GM12878 (cell line): ENCODE results near the gene SASH1.

Experiments
- ATF7 ChIP-seq: fragments of 450-650 bp; IDR thresholded peaks from 2 replicates; pipeline ENCODE4 v1.6.1; 2016; ENCODE audit warnings: low read depth, mild to moderate bottlenecking
- BCLAF1 ChIP-seq: fragments of 450-650 bp; IDR thresholded peaks from 2 replicates; pipeline ENCODE4 v1.6.1; 2017; ENCODE audit warnings: antibody characterized with exemption, mild to moderate bottlenecking, moderate library complexity
- BHLHE40 ChIP-seq, 2 experiments: fragments of 450-650 bp in 1 of 2; IDR thresholded peaks; 2 replicates each; pipeline ENCODE4 v1.6.1; 2011 to 2017; ENCODE audit warnings: low read depth in 2 of 2, borderline replicate concordance in 1 of 2, improper control_type of control experiment in 1 of 2, low read length in 1 of 2, mild to moderate bottlenecking in 1 of 2
- CTCF ChIP-seq, 3 experiments: IDR thresholded peaks in 2 of 3; conservative IDR thresholded peaks in 1 of 3; 2 replicates each; pipeline ENCODE4 v1.5.1; 2011; ENCODE audit warnings: low read depth in 3 of 3, low read length in 3 of 3, mild to moderate bottlenecking in 3 of 3, control low read depth in 2 of 3, moderate library complexity in 2 of 3, inconsistent platforms in 1 of 3, mixed read lengths in 1 of 3; ENCODE audit not compliant: control insufficient read depth in 2 of 3, insufficient read depth in 1 of 3; ENCODE audit errors: extremely low read depth in 1 of 3
- E2F4 ChIP-seq: IDR thresholded peaks from 2 replicates; pipeline ENCODE4 v1.6.1; 2012; ENCODE audit warnings: low read depth, low read length, improper control_type of control experiment
- ELK1 ChIP-seq: IDR thresholded peaks from 2 replicates; pipeline ENCODE4 v1.6.1; 2012; ENCODE audit warnings: low read depth, low read length, improper control_type of control experiment
- GATAD2B ChIP-seq: fragments of 450-650 bp; conservative IDR thresholded peaks from 2 replicates; pipeline ENCODE4 v1.6.1; 2017; ENCODE audit warnings: low read depth, mild to moderate bottlenecking, moderate library complexity
- IRF3 ChIP-seq: fragments of 450-650 bp; IDR thresholded peaks from 2 replicates; pipeline ENCODE4 v1.6.1; 2014; ENCODE audit warnings: mild to moderate bottlenecking
- LARP7 ChIP-seq: fragments of 450-650 bp; IDR thresholded peaks from 2 replicates; pipeline ENCODE4 v1.6.1; 2017; ENCODE audit warnings: mild to moderate bottlenecking
- POLR2AphosphoS5 ChIP-seq: IDR thresholded peaks from 2 replicates; pipeline ENCODE4 v1.6.1; 2011; ENCODE audit warnings: mild to moderate bottlenecking, low read length, inconsistent platforms
- SP1 ChIP-seq: IDR thresholded peaks from one replicate; pipeline ENCODE4 v1.6.1; 2011; ENCODE audit warnings: low read depth, low read length
- ZBTB33 ChIP-seq: fragments of 450-650 bp; IDR thresholded peaks from 2 replicates; pipeline ENCODE4 v1.6.1; 2017; ENCODE audit warnings: mild to moderate bottlenecking
- ZZZ3 ChIP-seq: IDR thresholded peaks from 2 replicates; pipeline ENCODE4 v1.6.1; 2011; ENCODE audit warnings: low read depth; ENCODE audit not compliant: control insufficient read depth, insufficient read length

- TF ChIP-seq POLR2AphosphoS5: no peak
- TF ChIP-seq CTCF (IDR thresholded peaks at IDR 0.05 in 2 of 3, conservative IDR thresholded peaks at IDR 0.05 in 1 of 3; ENCODE audit: control insufficient read depth in 2 of 3, extremely low read depth in 1 of 3, insufficient read depth in 1 of 3, low read depth in 3 of 3, low read length in 3 of 3): no peak
- no peak for TF ChIP-seq LARP7
- no peak for TF ChIP-seq BCLAF1
- TF ChIP-seq ZZZ3: no peak
- no peak for TF ChIP-seq ATF7
- no peak for TF ChIP-seq E2F4
- no peak for TF ChIP-seq ZBTB33
- no peak for TF ChIP-seq BHLHE40 (IDR thresholded peaks at IDR 0.05; ENCODE audit: borderline replicate concordance in 1 of 2, low read depth in 2 of 2, low read length in 1 of 2)
- TF ChIP-seq GATAD2B: no peak
- no peak for TF ChIP-seq SP1
- TF ChIP-seq ELK1: no peak
- no peak for TF ChIP-seq IRF3
Observed at GRCh38 chr6:148561629-148562028, 219.0 kb downstream of the SASH1 start.
